ENCODE measurements around the gene GRAP. TPM values are rescaled to one million over a fixed set of nuclear protein-coding genes. Genes with fewer than 3 reads are reported as not detected.

GRAP gene
- total and polyA plus RNA-seq, 2 experiments from 2014 or later, result 0.24 TPM; not detected in 1

DNA sequence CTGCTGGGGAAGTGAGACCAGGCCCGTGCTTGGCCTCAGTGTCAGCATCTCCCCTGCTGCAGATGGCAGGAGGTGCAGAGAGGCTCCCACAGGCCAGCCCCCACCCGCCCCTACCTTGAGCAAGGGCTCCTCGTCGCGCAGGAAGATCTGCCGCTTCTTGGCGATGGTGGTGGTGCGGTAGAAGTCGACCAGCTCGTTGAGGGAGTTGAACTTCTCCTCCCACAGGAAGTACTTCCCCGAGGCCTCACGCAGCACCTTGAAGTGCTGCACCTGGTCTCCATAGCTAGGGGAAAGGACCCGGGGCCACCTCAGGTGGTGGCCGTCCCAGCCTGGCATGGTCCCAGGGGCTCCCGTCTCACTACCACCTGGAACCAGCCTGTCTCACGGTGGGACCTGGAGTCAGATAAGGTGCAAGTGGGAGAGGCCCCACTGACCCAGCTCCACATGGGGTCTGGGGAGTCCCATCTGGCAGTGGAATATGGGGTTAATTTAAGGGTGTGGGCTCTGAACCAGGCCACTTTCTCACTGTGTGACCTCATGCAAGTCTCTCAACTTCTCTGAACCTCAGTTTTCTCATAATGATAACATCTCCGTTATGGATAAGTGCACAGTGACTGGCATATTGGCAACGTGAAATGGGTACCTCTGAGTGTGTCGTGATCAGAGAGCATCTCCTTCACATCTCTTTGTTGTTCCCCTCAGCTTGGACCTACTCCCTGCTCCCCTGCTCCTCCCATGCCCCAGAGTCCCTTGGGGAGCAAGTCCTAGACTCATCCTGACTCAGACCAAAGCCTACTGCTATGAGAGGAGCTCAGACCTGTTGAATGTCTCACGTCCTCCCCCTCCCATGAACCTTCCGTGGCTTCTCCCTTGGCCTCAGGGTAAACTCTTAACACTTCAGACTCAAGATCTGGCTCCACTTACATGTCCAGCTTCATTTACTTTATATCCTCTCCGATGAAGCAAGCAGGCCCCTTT is 22.4 kb downstream of the GRAP start:
- H3K36me3 ChIP-seq (ENCODE audit: insufficient read depth), result no peaks in the 10 kb centered on the region
- H3K27ac ChIP-seq (ENCODE audit: low read depth), result no peak overlapping the region
- H3K9me3 Mint-ChIP-seq, result no peaks in the 10 kb centered on the region
- ATAC-seq, result no peak
- H3K36me3 Mint-ChIP-seq (ENCODE audit: low read depth), result no peaks in the 10 kb centered on the region
- DNase-seq (ENCODE audit: low spot score), result no peak
- no peaks in the 10 kb centered on the region for H3K79me2 ChIP-seq (replicated peaks; ENCODE audit: insufficient read depth)
- H3K9me2 ChIP-seq (ENCODE audit: insufficient read depth), result no peaks in the 10 kb centered on the region
- no peak overlapping the region for H3K4me2 ChIP-seq
- no peaks in the 10 kb centered on the region for H3K4me1 Mint-ChIP-seq
- TF ChIP-seq, protein P1, sequence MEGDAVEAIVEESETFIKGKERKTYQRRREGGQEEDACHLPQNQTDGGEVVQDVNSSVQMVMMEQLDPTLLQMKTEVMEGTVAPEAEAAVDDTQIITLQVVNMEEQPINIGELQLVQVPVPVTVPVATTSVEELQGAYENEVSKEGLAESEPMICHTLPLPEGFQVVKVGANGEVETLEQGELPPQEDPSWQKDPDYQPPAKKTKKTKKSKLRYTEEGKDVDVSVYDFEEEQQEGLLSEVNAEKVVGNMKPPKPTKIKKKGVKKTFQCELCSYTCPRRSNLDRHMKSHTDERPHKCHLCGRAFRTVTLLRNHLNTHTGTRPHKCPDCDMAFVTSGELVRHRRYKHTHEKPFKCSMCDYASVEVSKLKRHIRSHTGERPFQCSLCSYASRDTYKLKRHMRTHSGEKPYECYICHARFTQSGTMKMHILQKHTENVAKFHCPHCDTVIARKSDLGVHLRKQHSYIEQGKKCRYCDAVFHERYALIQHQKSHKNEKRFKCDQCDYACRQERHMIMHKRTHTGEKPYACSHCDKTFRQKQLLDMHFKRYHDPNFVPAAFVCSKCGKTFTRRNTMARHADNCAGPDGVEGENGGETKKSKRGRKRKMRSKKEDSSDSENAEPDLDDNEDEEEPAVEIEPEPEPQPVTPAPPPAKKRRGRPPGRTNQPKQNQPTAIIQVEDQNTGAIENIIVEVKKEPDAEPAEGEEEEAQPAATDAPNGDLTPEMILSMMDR (conservative IDR thresholded peaks at IDR 0.05; ENCODE audit: low read depth in 2 of 2), result no peak
- no peaks in the 10 kb centered on the region for H3K27me3 ChIP-seq (ENCODE audit: insufficient read depth)
- no peaks in the 10 kb centered on the region for H3K4me1 ChIP-seq (ENCODE audit: insufficient read depth)
- H3K4me3 ChIP-seq, result no peak overlapping the region
- H3K4me3 Mint-ChIP-seq, result no peak overlapping the region; the same call in 2 of the 3 replicates
- H3K27me3 Mint-ChIP-seq (ENCODE audit: insufficient read depth, low read depth, poor library complexity), result peaks cover 5% of the 10 kb centered on the region
- no peak overlapping the region for H2AFZ ChIP-seq
- H3F3A ChIP-seq (replicated peaks; ENCODE audit: low read depth), result no peaks in the 10 kb centered on the region
- no peaks in the 10 kb centered on the region for H4K20me1 ChIP-seq (replicated peaks; ENCODE audit: insufficient read depth)
- H3K27ac Mint-ChIP-seq, result no peak overlapping the region

DNA sequence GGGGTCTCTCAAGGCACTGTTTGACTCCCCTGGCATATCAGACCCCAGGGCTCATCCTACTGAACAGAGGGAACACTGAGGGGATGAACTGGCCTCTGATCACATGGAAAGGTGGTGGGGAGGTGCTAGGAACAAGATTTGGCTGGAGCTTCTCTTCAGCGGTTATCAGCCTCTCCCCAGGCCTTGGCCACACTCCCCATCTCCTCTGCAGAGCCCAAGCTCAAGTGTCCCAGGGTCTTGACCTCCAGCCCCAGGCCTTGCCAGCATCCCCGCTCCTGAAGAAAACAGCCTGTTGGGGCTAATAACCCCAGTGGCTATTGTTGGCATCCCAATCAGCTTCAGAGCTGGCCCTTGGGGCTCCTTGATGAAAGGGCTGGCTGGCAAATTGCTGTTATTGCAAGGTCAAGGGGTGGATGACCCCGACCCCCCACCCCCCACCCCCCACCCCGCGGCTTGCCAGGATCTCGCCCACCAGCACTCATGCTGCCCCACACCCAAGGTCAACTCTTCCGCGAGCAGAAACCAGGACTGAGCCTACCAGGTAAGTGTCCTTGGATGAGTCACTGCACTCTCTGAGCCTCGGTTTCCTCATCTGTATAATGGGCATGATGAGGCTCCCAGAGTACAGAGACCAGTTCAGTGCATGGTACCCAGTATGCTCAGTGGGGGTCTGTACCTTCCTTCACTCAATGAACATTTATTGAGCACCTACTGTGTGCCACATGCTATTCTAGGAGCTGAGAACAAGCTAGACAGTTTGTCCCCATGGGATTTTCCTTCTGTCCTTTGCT is 23.4 kb downstream of the GRAP start:
- Mint-ChIP-seq H3K27me3 (ENCODE audit: insufficient read depth, low read depth, poor library complexity) (peaks cover 5% of the 10 kb centered on the region), H3K4me3 (no peak overlapping the region), H3K9me3 (no peaks in the 10 kb centered on the region), H3K27ac (no peak overlapping the region), H3K4me1 (peaks cover 5% of the 10 kb centered on the region; the same call in 1 of the 3 replicates), H3K36me3 (ENCODE audit: low read depth) (no peaks in the 10 kb centered on the region)
- Histone ChIP-seq H3K36me3 (ENCODE audit: insufficient read depth) (no peaks in the 10 kb centered on the region), H3K4me2 (no peak overlapping the region), H3F3A (replicated peaks; ENCODE audit: low read depth) (no peaks in the 10 kb centered on the region), H3K9me2 (ENCODE audit: insufficient read depth) (no peaks in the 10 kb centered on the region), H3K79me2 (replicated peaks; ENCODE audit: insufficient read depth) (no peaks in the 10 kb centered on the region), H3K4me1 (ENCODE audit: insufficient read depth) (no peaks in the 10 kb centered on the region), H3K27ac (ENCODE audit: low read depth) (no peak overlapping the region), H2AFZ (no peak overlapping the region), H3K27me3 (ENCODE audit: insufficient read depth) (no peaks in the 10 kb centered on the region), H3K4me3 (no peak overlapping the region), H4K20me1 (replicated peaks; ENCODE audit: insufficient read depth) (no peaks in the 10 kb centered on the region)
- TF ChIP-seq CREB1 (CRISPR knock-in tag; IDR thresholded peaks at IDR 0.05; ENCODE audit: low read depth), result no peak
- DNase-seq (ENCODE audit: low spot score) (no peak), ATAC-seq (no peak)

DNA sequence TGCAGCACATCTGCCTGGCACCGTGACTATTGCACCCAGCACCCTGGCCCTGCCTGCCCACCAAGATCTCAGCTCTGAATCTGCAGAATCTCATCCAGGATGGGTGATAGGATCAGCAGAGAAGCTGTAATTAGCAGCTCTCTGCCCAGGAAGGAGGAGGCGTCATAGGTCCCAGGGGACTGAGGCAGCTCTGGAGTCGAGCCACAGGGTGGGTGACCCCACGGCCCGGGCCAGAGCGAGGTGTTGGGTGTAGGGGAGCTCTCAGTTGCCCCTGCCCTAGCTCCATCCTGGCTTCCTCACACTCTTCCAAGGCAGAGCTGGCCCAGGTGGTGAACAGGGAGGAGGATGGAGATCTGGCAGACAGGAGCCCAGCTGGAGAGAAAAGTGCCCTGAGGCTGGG is 24.0 kb downstream of the GRAP start:
- no peak overlapping the region for H3K4me3 Mint-ChIP-seq
- H3K27me3 ChIP-seq (ENCODE audit: insufficient read depth), result no peaks in the 10 kb centered on the region
- TF ChIP-seq, protein P1 (conservative IDR thresholded peaks at IDR 0.05; ENCODE audit: low read depth in 2 of 2), result no peak
- no peak for TF ChIP-seq JUNB (IDR thresholded peaks at IDR 0.05; ENCODE audit: unreplicated experiment)
- TF ChIP-seq, protein P2, sequence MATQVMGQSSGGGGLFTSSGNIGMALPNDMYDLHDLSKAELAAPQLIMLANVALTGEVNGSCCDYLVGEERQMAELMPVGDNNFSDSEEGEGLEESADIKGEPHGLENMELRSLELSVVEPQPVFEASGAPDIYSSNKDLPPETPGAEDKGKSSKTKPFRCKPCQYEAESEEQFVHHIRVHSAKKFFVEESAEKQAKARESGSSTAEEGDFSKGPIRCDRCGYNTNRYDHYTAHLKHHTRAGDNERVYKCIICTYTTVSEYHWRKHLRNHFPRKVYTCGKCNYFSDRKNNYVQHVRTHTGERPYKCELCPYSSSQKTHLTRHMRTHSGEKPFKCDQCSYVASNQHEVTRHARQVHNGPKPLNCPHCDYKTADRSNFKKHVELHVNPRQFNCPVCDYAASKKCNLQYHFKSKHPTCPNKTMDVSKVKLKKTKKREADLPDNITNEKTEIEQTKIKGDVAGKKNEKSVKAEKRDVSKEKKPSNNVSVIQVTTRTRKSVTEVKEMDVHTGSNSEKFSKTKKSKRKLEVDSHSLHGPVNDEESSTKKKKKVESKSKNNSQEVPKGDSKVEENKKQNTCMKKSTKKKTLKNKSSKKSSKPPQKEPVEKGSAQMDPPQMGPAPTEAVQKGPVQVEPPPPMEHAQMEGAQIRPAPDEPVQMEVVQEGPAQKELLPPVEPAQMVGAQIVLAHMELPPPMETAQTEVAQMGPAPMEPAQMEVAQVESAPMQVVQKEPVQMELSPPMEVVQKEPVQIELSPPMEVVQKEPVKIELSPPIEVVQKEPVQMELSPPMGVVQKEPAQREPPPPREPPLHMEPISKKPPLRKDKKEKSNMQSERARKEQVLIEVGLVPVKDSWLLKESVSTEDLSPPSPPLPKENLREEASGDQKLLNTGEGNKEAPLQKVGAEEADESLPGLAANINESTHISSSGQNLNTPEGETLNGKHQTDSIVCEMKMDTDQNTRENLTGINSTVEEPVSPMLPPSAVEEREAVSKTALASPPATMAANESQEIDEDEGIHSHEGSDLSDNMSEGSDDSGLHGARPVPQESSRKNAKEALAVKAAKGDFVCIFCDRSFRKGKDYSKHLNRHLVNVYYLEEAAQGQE (IDR thresholded peaks at IDR 0.05; ENCODE audit: unreplicated experiment), result no peak
- no peak for TF ChIP-seq EZH2 (IDR thresholded peaks at IDR 0.05; ENCODE audit: low read depth, unreplicated experiment)
- TF ChIP-seq STAT1 (IDR thresholded peaks at IDR 0.05; ENCODE audit: unreplicated experiment), result no peak
- no peak for TF ChIP-seq ZNF331 (CRISPR knock-in tag; IDR thresholded peaks at IDR 0.05; ENCODE audit: low read depth)

More for the DNA sequence above, 24.0 kb downstream of the GRAP start:
- Histone ChIP-seq H3K4me1 (ENCODE audit: insufficient read depth) (no peaks in the 10 kb centered on the region), H3K79me2 (replicated peaks; ENCODE audit: insufficient read depth) (no peaks in the 10 kb centered on the region), H3K4me3 (no peak overlapping the region), H3K9me2 (ENCODE audit: insufficient read depth) (no peaks in the 10 kb centered on the region), H3K4me2 (no peak overlapping the region), H3K36me3 (ENCODE audit: insufficient read depth) (no peaks in the 10 kb centered on the region), H3F3A (replicated peaks; ENCODE audit: low read depth) (no peaks in the 10 kb centered on the region), H3K27ac (ENCODE audit: low read depth) (no peak overlapping the region), H4K20me1 (replicated peaks; ENCODE audit: insufficient read depth) (no peaks in the 10 kb centered on the region), H2AFZ (no peak overlapping the region)
- Mint-ChIP-seq H3K9me3 (no peaks in the 10 kb centered on the region), H3K27ac (no peak overlapping the region), H3K36me3 (ENCODE audit: low read depth) (no peaks in the 10 kb centered on the region), H3K4me1 (peaks cover 5% of the 10 kb centered on the region; the same call in 1 of the 3 replicates), H3K27me3 (ENCODE audit: insufficient read depth, low read depth, poor library complexity) (peaks cover 5% of the 10 kb centered on the region)
- no peak for ATAC-seq
- DNase-seq (ENCODE audit: low spot score), result no peak

Data from GM23338 (cell line).